Measurements from ENCODE around the gene IKZF5.

The IKZF5 gene

GRCh38 chr10:123024540-123024939 is 15.9 kb upstream of the IKZF5 start:
- no peak for TF ChIP-seq CTCF (IDR thresholded peaks at IDR 0.05; ENCODE audit: low read depth, low read length)
- H3K4me3 ChIP-seq (ENCODE audit: low read depth, low read length), result no peak overlapping the region

- TF ChIP-seq CTCF (IDR thresholded peaks at IDR 0.05; ENCODE audit: low read depth, low read length), result no peak; the same call in 1 of the 2 replicates
- H3K4me3 ChIP-seq (ENCODE audit: low read depth, low read length), result no peak overlapping the region
Observed at GRCh38 chr10:123021517-123021916, 12.9 kb upstream of the IKZF5 start.

- no peak overlapping the region for H3K4me3 ChIP-seq (ENCODE audit: low read depth, low read length)
Observed at GRCh38 chr10:123019941-123020703, 11.5 kb upstream of the IKZF5 start.

GRCh38 chr10:123019264-123019663 is 10.7 kb upstream of the IKZF5 start:
- no peak overlapping the region for H3K4me3 ChIP-seq (ENCODE audit: low read depth, low read length)
- TF ChIP-seq CTCF (IDR thresholded peaks at IDR 0.05; ENCODE audit: low read depth, low read length), result no peak

More at GRCh38 chr10:123019941-123020703, 11.5 kb upstream of the IKZF5 start:
- no peak for TF ChIP-seq CTCF (IDR thresholded peaks at IDR 0.05; ENCODE audit: low read depth, low read length)

GRCh38 chr10:123018531-123018930 is 9.9 kb upstream of the IKZF5 start:
- no peak overlapping the region for H3K4me3 ChIP-seq (ENCODE audit: low read depth, low read length)
- no peak for TF ChIP-seq CTCF (IDR thresholded peaks at IDR 0.05; ENCODE audit: low read depth, low read length)

- H3K4me3 ChIP-seq (ENCODE audit: low read depth, low read length), result no peak overlapping the region
- no peak for TF ChIP-seq CTCF (IDR thresholded peaks at IDR 0.05; ENCODE audit: low read depth, low read length)
Observed at GRCh38 chr10:123017421-123018165, 9.0 kb upstream of the IKZF5 start.

GRCh38 chr10:123016228-123016627 is 7.6 kb upstream of the IKZF5 start:
- no peak for TF ChIP-seq CTCF (IDR thresholded peaks at IDR 0.05; ENCODE audit: low read depth, low read length)

More at GRCh38 chr10:123016228-123016627, 7.6 kb upstream of the IKZF5 start:
- H3K4me3 ChIP-seq (ENCODE audit: low read depth, low read length), result no peak overlapping the region
